Panc1 (cell line): Measurements from ENCODE around the gene QRFP. TPM values are rescaled to one million over a fixed set of nuclear protein-coding genes. Genes with fewer than 3 reads are reported as not detected.
A peak's percentile ranks its signal among the peaks of the same experiment; 100 is the strongest.

Experiments
- ATAC-seq: fragments of 200-7000 bp; cut with Tn5 transposase; 2 replicates; pipeline ENCODE4 v1.9.1; 2020; ENCODE audit warnings: mild to moderate bottlenecking, moderate library complexity
- BruUV-seq: library from RNA; stranded (reverse); fragments of 400-500 nt; replicated peaks from 2 replicates; lab custom pipeline; 2021; lab: Mats Ljungman, UMichigan
- CTCF ChIA-PET: fragments of 300-600 bp; sonication (Branson Sonifier 250); formaldehyde crosslinking; loops from one replicate; lab custom pipeline; 2022; ENCODE audit warnings: antibody characterized with exemption; lab: Charles Lee
- POLR2A ChIA-PET: fragments of 300-600 bp; sonication (Branson Sonifier 250); formaldehyde crosslinking; loops from one replicate; lab custom pipeline; 2022; ENCODE audit warnings: antibody characterized with exemption; lab: Charles Lee
- DNase-seq: peaks from one replicate; pipeline ENCODE4 v3.0.0-alpha.2; 2010; ENCODE audit warnings: low read depth, low spot score
- H3K27ac ChIP-seq: 2 replicates; pipeline ENCODE4 v1.5.1; 2011; ENCODE audit warnings: mild to moderate bottlenecking, low read length, inconsistent platforms
- H3K27me3 ChIP-seq: fragments of 200-500 bp; sonication (Bioruptor generic); 2 replicates; pipeline ENCODE4 v1.6.0; 2014; ENCODE audit warnings: low read length, inconsistent platforms; ENCODE audit not compliant: control insufficient read depth, insufficient read depth
- H3K36me3 ChIP-seq: fragments of 200-500 bp; sonication (Bioruptor generic); 2 replicates; pipeline ENCODE4 v1.5.1; 2014; ENCODE audit warnings: inconsistent platforms, mild to moderate bottlenecking, low read length, moderate library complexity; ENCODE audit not compliant: control insufficient read depth, insufficient read depth
- H3K4me1 ChIP-seq: 2 replicates; pipeline ENCODE4 v1.5.1; 2011; ENCODE audit warnings: inconsistent platforms, mild to moderate bottlenecking, low read length, moderate library complexity; ENCODE audit not compliant: control insufficient read depth, insufficient read depth
- H3K4me3 ChIP-seq, 2 experiments: 2 replicates each; pipeline ENCODE4 v1.5.1; 2011 to 2012; ENCODE audit warnings: low read depth in 2 of 2, low read length in 2 of 2, mild to moderate bottlenecking in 2 of 2, inconsistent platforms in 1 of 2, moderate library complexity in 1 of 2
- H3K9me3 ChIP-seq: fragments of 200-500 bp; sonication (Bioruptor generic); 2 replicates; pipeline ENCODE4 v1.5.1; 2014; ENCODE audit warnings: low read depth, mild to moderate bottlenecking, inconsistent platforms, low read length, moderate library complexity; ENCODE audit not compliant: control insufficient read depth, insufficient read depth
- CTCF ChIP-seq: fragments of 450-650 bp; IDR thresholded peaks from 2 replicates; pipeline ENCODE4 v1.5.1; 2017; ENCODE audit warnings: mild to moderate bottlenecking
- POLR2AphosphoS5 ChIP-seq: IDR thresholded peaks from 2 replicates; pipeline ENCODE4 v1.6.1; 2012; ENCODE audit warnings: mild to moderate bottlenecking, low read depth, low read length, moderate library complexity
- REST ChIP-seq, 2 experiments: IDR thresholded peaks; 2 replicates each; pipeline ENCODE4 v1.6.1; 2011 to 2012; ENCODE audit warnings: low read depth in 2 of 2, control low read depth in 1 of 2, low read length in 1 of 2, mild to moderate bottlenecking in 1 of 2, moderate library complexity in 1 of 2; ENCODE audit not compliant: insufficient read depth in 1 of 2
- SIN3A ChIP-seq: IDR thresholded peaks from 2 replicates; pipeline ENCODE4 v1.6.1; 2012; ENCODE audit warnings: low read depth, mild to moderate bottlenecking, low read length, moderate library complexity, borderline replicate concordance; ENCODE audit not compliant: insufficient read depth
- TCF7L2 ChIP-seq: IDR thresholded peaks from 2 replicates; pipeline ENCODE4 v1.6.1; 2011; ENCODE audit warnings: mild to moderate bottlenecking, low read depth, low read length, inconsistent platforms
- in situ Hi-C: cut with HindIII; loops from 2 replicates; pipeline ENCODE4 v1.10.0; 2016; ENCODE audit warnings: low sequenced_read_pairs, low pct_unique_long_range_greater_than_20kb
- intact Hi-C: fragments of 100-400 bp; cut with micrococcal nuclease; formaldehyde crosslinking; loops from one replicate; pipeline ENCODE4 v1.10.0; 2022; ENCODE audit not compliant: unreplicated experiment
- total RNA-seq: library from RNA; stranded (reverse); gene quantifications from one replicate; pipeline ENCODE4 v1.2.1, GENCODE V29; 2021; ENCODE audit not compliant: unreplicated experiment

QRFP gene
- total RNA-seq, 1 experiment from 2014 or later, result not detected

GRCh38 chr9:130845901-130846481, 50.6 kb downstream of the QRFP start:
- in situ Hi-C loops, result no loop called here
- ATAC-seq, result peak; percentile 56
- no peaks in the 10 kb centered on the region for H3K27me3 ChIP-seq
- peak overlapping the region; percentile 18 to 46 for H3K4me3 ChIP-seq
- H3K4me1 ChIP-seq, result peaks cover 68% of the 10 kb centered on the region
- H3K27ac ChIP-seq, result peak overlapping the region; percentile 90
- no peak for DNase-seq
- no TSS peak for BruUV-seq
- H3K36me3 ChIP-seq, result no peaks in the 10 kb centered on the region
- H3K9me3 ChIP-seq, result no peaks in the 10 kb centered on the region
- CTCF ChIA-PET, result interaction anchor here (0.6 kb wide), 2 partner anchors 24 to 269 kb away, joined by 4 to 6 read pairs; no protein-coding TSS in a partner anchor
- TF ChIP-seq REST (IDR thresholded peaks at IDR 0.05; ENCODE audit: insufficient read depth in 1 of 2, low read depth in 2 of 2, low read length in 1 of 2) (no peak), SIN3A (no peak; the same call in 1 of the 2 replicates)
- POLR2A ChIA-PET, result no interaction called here
- intact Hi-C loops, result no loop called here

- intact Hi-C loops (no loop called here), in situ Hi-C loops (no loop called here)
- no peak for TF ChIP-seq POLR2AphosphoS5
- TF ChIP-seq CTCF, result no peak
- no peak for TF ChIP-seq TCF7L2
- TF ChIP-seq SIN3A, result no peak
- TF ChIP-seq REST (IDR thresholded peaks at IDR 0.05; ENCODE audit: insufficient read depth in 1 of 2, low read depth in 2 of 2, low read length in 1 of 2), result no peak
- ChIA-PET POLR2A (interaction anchor here (0.6 kb wide), 1 partner anchor 65 kb away, joined by 3 read pairs; no protein-coding TSS in a partner anchor), CTCF (interaction anchor here (0.6 kb wide), 1 partner anchor 268 kb away, joined by 6 read pairs; no protein-coding TSS in a partner anchor)
- Histone ChIP-seq H3K4me1 (peaks cover 68% of the 10 kb centered on the region), H3K4me3 (peak overlapping the region in 1 of 2 experiments; percentile 15; a peak in 2 of 4 replicates), H3K9me3 (no peaks in the 10 kb centered on the region), H3K27ac (peak overlapping the region; percentile 90), H3K27me3 (no peaks in the 10 kb centered on the region), H3K36me3 (no peaks in the 10 kb centered on the region)
- ATAC-seq (no peak), DNase-seq (no peak)
- no TSS peak for BruUV-seq
Measured at GRCh38 chr9:130845254-130845653, 51.4 kb downstream of the QRFP start.
